ENCODE measurements around the gene SH3PXD2B.

The SH3PXD2B gene

DNA sequence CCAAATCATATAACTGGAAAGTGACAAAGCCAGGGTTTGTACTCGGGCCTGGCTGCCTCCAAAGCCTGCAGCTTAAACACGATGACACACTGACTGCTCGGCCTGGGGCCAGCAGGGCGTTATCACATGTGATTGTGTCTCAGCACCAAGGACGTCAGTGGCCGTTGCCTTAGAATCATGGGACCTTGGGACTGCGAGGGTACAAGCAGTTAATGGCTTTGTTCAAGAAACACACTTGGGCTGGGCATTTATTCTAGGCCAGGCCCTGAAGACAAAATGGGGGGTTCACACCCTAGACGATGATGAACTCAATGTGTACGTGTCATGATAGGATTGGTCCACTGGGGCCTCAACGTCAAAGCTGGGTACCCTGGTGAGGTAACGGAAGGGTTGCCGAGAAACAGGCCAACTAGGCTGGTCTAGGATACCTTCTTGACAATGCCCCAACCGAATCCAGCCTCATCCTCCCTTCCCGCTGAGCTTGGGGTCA lies 13.0 kb downstream of the SH3PXD2B start:
- H3K4me3 ChIP-seq, result no peak overlapping the region
- peak overlapping the region in 8 of 21 experiments; percentile 3 to 84 (median 44) for H3K27ac ChIP-seq

DNA sequence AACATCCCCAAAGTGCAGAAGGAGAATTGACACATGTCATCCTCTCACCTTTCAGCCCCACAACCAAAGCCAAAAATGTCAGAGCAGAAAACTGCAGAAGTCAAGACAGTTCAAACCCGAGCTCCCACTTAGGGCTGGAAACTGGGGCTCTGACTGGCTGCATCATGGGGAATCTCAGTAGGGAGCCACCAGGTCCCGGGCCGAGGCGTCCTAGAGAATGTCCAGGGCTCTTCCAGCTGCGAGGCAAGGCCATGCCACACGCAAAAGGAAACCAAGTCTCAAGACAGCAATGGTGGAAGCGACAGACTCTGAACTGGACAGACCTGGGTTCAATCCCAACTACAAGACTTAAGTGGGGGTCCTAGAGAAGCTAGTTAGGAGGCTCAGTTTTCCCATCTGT lies 13.8 kb downstream of the SH3PXD2B start:
- Histone ChIP-seq H3K4me3 (no peak overlapping the region), H3K27ac (peak overlapping the region in 6 of 21 experiments; percentile 14 to 84 (median 55))

DNA sequence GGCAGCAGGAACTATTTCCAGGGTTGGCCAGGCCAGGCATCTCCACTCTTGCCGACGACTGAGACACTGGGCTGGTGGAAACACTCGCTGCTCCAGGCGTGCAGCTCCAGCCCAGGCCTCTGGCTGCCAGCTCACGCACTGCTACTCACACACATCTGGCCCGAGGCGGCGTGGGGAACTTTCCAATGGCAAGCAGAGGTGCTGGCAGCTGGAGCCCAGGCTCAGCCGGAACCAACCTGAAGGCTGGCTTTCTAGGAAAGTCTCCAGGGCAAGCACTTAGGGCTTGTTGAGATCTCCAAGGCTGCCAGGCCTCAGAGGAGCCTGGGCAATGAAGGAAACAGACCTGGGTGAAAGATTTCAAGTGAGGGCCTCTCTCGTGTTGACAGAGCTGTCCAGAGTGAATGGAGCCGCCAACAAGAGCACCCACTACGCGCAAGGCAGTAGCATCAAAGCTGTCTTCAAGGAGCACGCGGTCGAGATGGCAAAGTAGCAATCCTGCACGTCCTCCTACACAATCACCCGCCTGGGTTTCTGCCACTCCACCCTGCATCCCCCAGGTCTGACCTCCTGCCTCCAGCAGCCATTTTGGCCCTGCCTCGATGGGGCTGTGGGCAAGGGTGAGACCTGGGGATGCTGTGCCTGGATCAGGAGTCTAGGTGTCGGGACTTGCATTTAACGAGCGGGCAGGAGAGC lies 14.4 kb downstream of the SH3PXD2B start:
- H3K27ac ChIP-seq, result peak overlapping the region in 6 of 21 experiments; percentile 14 to 84 (median 55)
- no peak overlapping the region for H3K4me3 ChIP-seq

DNA sequence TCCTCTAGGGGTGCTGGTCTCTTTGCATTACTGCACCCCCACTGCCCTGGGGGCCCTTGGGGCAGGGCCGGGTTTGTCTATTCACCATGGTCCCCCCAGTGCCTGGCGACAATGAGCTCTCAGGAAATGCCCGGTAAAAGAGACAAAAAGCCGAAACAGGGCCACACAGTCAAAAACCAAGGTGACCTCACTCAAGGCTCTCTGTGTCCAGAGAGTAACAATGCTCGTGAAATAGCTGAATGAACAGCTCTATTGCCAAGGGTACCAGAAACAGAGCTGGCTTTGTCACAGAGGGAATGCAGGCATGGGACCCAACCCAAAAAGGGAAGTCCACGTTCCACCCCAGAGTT lies 16.0 kb downstream of the SH3PXD2B start:
- peak overlapping the region in 8 of 21 experiments; percentile 17 to 84 (median 68) for H3K27ac ChIP-seq
- no peak overlapping the region for H3K4me3 ChIP-seq

GRCh38 chr5:172437445-172438318 lies 16.6 kb downstream of the SH3PXD2B start:
- H3K4me3 ChIP-seq, result no peak overlapping the region
- peak overlapping the region in 9 of 21 experiments; percentile 24 to 84 (median 69) for H3K27ac ChIP-seq

GRCh38 chr5:172436879-172437369 lies 17.4 kb downstream of the SH3PXD2B start:
- Histone ChIP-seq H3K27ac (peak overlapping the region in 9 of 21 experiments; percentile 18 to 84 (median 69)), H3K4me3 (no peak overlapping the region)

DNA sequence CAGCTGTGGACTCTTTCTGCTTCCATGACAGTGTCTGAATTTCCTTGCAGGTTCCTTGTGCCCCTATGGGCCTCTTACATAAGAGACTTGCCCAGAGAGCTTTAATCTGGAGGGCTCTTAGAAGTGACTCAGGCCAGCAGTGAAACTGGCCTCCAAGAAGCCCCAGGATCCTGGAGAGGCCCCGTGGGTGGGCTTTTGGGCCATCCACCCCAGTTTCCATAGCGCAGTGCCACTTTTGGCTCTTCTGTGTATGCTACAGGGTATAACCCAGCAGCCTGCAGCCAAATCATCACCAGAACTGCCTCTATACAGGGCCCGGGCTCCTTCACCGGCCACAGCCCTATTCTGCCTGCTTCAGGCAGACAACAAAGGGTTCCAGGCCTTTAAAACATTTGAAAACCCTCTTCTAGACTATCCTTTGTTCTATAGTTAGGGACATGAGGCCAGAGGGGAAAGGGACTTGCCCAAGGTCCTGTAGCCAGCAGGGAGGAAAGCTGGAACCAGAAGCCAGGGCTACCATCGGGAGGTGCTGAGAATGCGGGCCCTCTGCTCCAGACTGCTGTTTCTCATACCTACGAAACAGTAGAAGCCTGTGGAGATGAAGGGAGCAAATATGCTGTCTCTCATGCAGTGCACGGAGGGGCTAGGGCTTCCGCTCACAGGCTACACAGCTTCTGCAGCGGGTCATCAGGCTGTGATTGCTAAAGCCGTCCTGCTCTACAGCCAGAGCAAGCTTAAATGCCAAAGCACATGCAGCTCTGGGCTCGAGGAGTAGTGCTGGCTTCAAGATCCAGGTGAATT lies 18.0 kb downstream of the SH3PXD2B start:
- Histone ChIP-seq H3K4me3 (no peak overlapping the region), H3K27ac (peak overlapping the region in 9 of 21 experiments; percentile 10 to 84 (median 69))

- peak overlapping the region in 6 of 21 experiments; percentile 42 to 84 (median 79) for H3K27ac ChIP-seq
- no peak overlapping the region for H3K4me3 ChIP-seq
These were observed 18.8 kb downstream of the SH3PXD2B start for GRCh38 chr5:172435362-172436077.

DNA sequence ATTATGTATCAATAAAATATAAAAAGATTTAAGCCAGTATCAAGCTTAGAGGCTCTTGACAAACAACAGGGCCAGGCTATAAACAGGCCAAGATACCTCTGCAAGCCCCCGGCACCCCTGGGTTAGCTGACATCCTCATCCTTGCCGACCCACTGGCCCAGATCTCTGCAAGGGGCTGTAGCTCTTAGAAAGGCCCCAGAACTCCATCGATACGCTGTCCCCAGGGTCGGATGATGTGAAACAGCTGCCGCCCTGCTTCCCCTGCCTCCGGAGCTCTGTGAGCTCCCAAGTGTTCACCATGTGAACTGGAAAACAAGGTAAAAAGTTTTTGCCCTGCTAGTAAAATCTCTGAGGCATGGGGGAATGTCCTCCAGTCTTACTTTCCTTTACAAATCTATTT lies 20.1 kb downstream of the SH3PXD2B start:
- H3K27ac ChIP-seq, result peak overlapping the region in 3 of 21 experiments; percentile 1 to 27 (median 3)

DNA sequence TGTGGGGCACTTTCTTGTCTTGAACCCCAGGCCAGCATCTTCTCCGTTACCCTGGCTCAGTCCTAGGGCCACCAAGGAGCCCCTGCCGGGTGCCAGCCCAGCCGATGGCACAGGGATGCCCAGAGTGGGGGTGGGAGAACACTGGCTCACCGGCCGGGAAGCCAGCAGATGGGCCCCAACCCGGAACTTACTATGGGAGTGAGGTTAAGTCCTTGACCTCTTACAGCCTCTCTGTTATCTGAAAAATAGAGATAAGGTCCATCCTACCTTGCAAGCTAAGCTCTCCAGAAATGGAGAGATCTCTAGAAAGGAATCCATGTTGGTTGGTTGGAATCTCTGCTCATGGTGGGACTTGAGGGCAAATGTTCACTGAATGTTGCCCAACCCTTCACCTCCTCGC lies 20.8 kb downstream of the SH3PXD2B start:
- H3K27ac ChIP-seq, result peak overlapping the region in 1 of 21 experiments; percentile 38

More for the DNA sequence above, 20.1 kb downstream of the SH3PXD2B start:
- H3K4me3 ChIP-seq, result no peak overlapping the region

GRCh38 chr5:172433071-172433470 lies 21.3 kb downstream of the SH3PXD2B start:
- Histone ChIP-seq H3K4me3 (no peak overlapping the region), H3K27ac (no peak overlapping the region)

More for the DNA sequence above, 20.8 kb downstream of the SH3PXD2B start:
- H3K4me3 ChIP-seq, result no peak overlapping the region

- H3K27ac ChIP-seq, result peak overlapping the region in 14 of 21 experiments; percentile 37 to 81 (median 64)
- no peak overlapping the region for H3K4me3 ChIP-seq
These were observed 24.0 kb downstream of the SH3PXD2B start for GRCh38 chr5:172430354-172430753.

GRCh38 chr5:172429201-172429940 lies 25.0 kb downstream of the SH3PXD2B start:
- peak overlapping the region in 19 of 21 experiments; percentile 19 to 81 (median 62) for H3K27ac ChIP-seq

GRCh38 chr5:172428224-172429166 lies 25.8 kb downstream of the SH3PXD2B start:
- Histone ChIP-seq H3K27ac (peak overlapping the region in 19 of 21 experiments; percentile 19 to 81 (median 59)), H3K4me3 (no peak overlapping the region)

More at GRCh38 chr5:172429201-172429940, 25.0 kb downstream of the SH3PXD2B start:
- H3K4me3 ChIP-seq, result no peak overlapping the region

DNA sequence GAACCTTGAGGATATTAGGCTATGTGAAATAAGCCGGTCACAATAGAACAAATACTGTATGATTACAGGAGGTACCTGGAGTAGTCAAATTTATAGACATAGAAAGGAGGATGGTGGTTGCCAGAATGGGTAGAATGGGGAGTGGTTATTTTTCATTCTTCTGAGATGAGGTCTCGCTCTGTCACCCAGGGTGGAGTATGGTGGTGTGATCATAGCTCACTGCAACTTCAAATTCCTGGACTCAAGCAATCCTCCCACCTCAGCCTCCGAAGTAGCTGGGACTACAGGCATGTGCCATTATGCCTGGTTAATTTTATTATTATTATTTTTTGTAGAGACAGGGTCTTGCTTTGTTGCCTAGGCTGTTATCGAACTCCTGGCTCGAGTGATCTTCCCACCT lies 27.1 kb downstream of the SH3PXD2B start:
- Histone ChIP-seq H3K4me3 (no peak overlapping the region), H3K27ac (peak overlapping the region in 4 of 21 experiments; percentile 7 to 81 (median 38))

DNA sequence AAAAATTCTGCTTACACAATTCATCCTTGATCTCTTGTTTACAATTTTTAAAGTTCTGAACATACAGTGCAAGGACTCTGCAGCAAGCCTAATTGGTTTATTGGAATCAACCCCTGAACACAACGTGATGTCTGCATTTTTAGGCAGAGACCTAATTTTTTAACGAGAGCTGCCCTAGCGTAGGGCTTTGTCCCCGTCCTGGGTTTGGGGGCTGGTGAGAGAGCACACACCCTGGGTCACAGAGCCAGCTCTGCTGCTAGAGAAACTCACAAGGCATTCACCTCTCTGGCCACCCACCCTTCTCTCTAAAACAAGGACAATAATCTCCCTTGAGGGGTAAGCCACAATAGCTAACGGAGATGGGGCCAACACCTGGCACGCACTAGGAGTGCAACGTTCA lies 28.2 kb downstream of the SH3PXD2B start:
- Histone ChIP-seq H3K4me3 (no peak overlapping the region), H3K27ac (peak overlapping the region in 8 of 21 experiments; percentile 7 to 81 (median 48))

GRCh38 chr5:172425402-172425801 lies 28.9 kb downstream of the SH3PXD2B start:
- Histone ChIP-seq H3K4me3 (no peak overlapping the region), H3K27ac (peak overlapping the region in 3 of 21 experiments; percentile 47 to 81 (median 61))
